Stimulated activated CD4-positive, alpha-beta T cell treated with anti-CD3 and anti-CD28 coated beads, Interleukin-1b, Interleukin-23, amount 100 ng/mL, for 48 hours (primary cell): ENCODE data around the gene G0S2.

Source experiments
- DNase-seq: peaks from one replicate; pipeline ENCODE4 v3.0.0-alpha.2; 2020

Gene G0S2

GRCh38 chr1:209648931-209649776 is 26.1 kb upstream of the G0S2 start:
- no peak for DNase-seq

- DNase-seq, result no peak
Observed at GRCh38 chr1:209650454-209650853, 24.8 kb upstream of the G0S2 start.

DNA sequence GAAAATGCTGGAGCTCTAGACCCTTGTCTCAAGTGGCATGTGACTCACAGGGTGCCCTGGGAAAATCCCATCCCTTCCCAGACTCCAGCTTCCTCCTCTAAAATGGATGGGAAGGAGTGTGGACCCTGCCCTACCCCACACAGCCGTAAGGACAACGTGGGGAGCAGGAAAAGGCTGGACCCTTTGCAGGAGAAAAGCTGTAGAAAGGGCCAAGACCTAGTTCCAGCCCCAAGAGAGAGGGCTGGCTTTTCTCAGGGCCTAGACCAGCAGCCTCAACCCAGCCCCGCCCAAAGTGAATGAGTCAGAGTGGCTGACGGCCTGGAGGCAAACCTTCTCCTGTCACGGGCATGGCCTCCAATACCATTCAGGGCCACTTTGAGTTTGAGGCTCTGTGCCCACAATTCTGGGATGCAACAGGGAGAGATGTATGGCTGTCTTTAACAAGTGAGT is 24.0 kb upstream of the G0S2 start:
- peak; percentile 80 for DNase-seq

GRCh38 chr1:209652121-209652735 is 23.0 kb upstream of the G0S2 start, which contains the start of gene LAMB3:
TSS of gene LAMB3 (minus strand) at chr1:209652425. CDS start at chr1:209650944, 1,481 bp downstream.
- DNase-seq, result no peak

- DNase-seq, result peak; percentile 71
Observed at GRCh38 chr1:209652873-209653401, 22.3 kb upstream of the G0S2 start.

DNA sequence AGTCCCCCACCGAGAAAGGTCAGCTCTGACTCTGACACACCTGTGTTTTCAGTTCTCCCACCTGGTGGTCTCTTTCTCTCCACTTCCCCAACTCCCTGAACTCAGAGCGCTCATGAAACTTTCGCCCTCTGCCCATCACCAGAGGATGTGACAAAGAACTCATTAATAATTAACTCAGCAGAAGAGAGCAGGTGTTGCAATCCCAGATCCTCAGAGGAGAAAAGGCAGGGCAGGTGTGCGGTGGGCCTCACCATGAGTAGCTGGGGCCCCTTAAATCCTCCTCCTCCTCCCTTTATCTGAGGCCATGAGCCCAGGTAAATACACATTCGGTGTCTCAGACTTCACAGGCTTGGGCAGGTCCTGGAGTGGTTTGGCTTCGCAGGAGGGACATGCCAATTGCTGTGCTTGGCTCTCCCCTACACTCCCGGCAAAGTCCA is 21.3 kb upstream of the G0S2 start:
- no peak for DNase-seq

GRCh38 chr1:209655411-209656231 is 19.6 kb upstream of the G0S2 start:
- DNase-seq, result no peak

DNA sequence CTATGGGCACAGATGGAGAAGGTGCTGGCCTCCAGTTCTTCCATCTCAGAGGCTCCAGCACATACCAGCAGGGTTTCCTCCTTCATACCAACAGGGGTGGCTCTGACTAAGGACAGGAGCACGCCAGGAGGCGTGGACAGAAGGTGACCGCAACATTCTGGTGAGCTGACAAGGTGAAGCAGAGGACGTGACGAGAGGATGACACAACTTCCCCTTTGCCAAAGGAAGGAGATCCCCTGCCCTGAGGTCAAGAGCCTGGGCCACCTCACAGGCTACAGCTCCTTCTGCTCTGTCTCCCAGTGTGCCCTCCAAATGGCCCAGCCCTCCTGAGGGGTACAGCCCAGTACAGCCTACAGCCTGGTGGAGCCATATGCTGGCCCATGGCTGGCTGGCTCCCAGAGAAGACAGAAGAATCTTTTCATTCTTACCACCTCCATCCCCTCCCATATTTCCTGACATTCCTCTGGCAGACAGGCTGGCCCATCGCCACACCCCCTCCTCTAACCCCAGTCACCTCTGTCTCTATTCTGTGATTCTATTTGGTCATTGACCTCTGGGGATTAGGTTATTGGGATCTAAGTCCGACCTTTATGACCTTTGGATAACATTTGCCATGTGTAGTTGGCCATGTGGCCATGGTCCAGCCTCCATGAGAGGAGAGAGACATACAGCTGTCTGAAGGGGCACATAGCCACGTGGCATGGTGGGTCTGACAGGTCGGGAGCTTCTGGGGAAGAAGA is 17.9 kb upstream of the G0S2 start:
- DNase-seq, result no peak

DNA sequence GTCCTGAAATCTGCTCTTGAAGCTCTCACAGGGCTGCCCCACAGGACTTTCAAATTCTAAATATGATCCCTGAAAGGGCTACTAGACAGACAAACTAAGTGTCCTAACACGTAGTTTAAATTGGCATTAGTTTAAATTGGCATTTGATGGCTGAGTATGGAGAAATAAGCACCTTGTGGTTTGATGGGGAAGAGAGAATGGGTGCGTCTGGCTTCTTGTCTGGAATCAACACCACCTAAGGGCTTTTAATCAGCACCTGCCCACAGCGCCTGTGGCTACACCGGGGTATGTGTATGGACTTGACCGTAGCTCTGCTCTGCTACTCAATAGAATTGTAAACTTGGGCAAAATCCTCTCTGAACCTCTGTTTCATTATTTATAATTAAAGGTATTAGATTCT is 17.3 kb upstream of the G0S2 start:
- DNase-seq, result no peak

DNA sequence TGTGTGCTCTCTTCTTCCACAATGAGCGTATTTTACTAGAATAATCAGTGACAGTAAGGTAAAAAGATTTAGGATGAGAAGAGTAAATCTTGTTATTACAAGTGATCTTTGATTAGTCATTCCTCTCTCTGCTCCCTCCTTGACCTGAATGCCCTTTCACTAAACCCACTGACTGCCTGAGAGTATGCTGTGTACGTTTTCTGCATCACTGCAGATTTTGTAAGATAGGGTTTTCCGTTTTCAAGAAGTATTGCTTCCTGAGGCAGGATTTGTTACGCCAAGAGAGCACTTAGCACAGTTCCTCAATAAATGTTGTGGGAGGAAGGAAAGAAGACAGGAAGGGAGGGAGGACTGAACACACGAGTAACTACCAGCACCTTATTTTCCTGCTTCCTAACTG is 15.3 kb upstream of the G0S2 start:
- DNase-seq, result peak; percentile 19

- DNase-seq, result no peak
Observed at GRCh38 chr1:209661071-209661470, 14.1 kb upstream of the G0S2 start.

GRCh38 chr1:209662879-209663327 is 12.3 kb upstream of the G0S2 start:
- no peak for DNase-seq

GRCh38 chr1:209667103-209667502 is 8.1 kb upstream of the G0S2 start:
- DNase-seq, result no peak

DNA sequence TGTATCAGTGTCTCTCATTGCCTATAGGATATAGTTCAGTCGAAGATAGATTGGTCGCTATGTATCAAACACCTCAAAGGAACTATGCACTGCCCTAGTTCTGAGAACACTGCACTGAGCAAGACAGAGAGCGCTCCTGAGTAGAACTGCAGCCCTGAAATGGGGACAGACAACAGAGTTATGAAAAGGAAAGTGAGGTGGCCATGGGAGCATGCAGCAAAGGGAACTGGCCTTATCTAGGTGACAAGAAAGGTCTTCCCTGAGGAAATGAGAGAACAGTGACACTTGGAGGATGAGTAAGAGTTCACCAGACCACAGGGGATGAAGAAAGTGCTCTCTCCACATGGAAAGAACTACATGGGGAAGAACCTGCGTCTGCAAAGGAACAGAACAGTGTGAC is 7.5 kb upstream of the G0S2 start:
- DNase-seq, result no peak

DNA sequence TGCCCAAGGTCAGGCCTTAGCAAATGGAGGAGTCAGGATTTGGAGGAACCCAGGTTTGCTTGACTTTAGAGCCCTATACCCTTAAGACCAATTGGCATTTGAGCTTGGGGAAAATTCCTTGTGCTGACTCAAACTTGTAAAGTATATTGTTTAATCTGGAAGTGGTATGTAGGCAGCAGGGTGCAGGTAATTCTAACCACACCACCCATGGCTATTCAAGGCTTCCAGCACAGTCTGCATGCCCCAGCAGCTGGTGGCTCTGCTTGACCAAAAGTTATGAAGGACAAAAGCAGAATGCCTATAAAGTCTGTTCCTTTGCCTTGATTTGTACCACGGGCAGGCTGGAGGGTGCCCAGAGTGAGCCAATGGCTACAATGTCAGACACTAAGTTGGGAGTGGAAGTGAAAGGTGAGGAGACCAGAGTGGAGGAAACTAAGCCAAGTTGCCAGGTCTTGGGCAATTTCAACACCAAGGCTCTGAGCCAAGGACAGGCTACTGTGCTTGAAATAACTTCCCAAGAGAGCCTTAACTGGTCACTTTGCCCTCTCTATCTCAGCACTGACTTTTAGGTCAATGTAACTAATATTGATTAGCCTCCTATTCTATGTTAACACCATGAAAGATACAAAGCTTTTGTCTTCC is 4.7 kb upstream of the G0S2 start:
- DNase-seq, result no peak

DNA sequence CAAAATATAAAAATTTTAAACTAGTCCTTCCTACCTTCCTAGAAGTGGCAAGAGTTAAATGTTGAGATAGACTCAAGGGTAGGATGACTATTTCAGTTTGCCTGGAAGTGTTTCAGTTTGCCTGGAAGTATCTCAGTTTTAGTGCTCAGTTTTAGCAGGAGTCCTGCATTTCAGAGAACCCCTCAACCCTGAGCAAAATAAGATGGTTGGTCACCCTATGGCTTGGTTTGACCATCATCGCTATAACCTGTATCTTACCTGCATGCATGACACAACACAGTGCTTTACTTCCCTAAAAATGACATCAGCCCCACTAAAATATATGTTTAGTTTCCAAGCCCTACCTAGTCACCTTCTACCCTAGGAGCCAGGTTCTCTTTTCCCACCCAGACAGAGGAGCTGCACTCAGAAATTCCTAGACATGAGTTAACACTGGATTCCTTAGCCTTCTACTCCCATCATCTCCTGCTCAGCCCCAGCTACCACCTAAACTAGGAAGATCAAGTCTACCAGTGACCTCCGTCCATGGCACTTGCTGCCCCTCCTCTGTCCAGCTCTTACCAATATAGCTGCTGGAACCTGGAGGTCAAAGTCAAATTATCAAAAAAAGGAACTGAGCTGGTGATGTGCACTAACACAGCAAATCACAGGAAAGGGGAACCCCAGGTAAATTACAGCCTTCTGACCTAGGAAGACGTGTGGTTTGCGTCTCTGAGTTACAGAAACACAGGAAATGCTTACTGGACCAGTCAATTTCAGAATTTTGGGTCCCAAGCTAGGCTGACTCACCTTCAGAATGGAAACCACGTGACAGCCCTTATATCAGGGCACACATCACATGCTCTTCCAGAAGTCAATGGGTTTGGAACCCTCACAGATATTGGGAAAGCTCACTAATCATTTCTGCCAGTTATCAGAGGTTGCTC is 2.2 kb upstream of the G0S2 start:
- peak; percentile 51 for DNase-seq

DNA sequence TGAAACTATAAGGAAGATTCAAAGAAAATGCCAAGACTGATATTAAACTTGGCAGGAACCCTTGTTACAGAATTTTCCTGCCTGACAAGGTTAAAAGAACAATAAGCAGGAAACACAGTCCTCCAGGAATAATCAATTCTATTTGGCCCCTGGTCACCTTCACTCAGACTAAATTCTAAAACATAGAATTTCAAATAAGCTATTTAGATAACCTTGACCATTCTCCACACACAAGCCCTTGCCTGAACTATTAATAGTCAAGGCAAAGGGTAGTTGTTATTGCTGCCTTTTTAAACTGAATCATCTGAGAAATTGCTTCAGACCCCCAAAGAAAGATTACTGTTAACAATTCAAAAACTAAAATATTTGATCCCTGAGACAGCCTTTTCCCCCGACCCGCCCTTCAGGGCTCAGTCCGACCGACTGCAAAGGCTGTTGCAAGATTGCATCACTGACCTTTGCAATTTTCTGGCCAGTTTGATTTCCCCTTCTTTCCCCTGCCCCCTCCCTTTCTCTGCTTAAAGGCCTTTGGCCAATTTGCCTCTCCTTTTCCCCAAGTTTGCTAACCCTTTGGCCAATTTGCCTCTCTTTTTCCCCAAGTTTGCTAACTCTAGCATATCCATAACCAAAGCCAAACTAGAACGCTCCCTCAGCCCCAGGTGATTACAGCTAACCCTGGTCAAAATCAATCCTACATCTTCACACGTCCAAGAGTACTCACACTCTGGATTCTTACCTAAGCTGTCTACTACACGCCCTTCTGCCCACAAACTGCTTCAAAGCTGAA is 1.4 kb upstream of the G0S2 start:
- DNase-seq, result no peak

GRCh38 chr1:209675565-209676154 is 448 bp downstream of the G0S2 start:
- no peak for DNase-seq

DNA sequence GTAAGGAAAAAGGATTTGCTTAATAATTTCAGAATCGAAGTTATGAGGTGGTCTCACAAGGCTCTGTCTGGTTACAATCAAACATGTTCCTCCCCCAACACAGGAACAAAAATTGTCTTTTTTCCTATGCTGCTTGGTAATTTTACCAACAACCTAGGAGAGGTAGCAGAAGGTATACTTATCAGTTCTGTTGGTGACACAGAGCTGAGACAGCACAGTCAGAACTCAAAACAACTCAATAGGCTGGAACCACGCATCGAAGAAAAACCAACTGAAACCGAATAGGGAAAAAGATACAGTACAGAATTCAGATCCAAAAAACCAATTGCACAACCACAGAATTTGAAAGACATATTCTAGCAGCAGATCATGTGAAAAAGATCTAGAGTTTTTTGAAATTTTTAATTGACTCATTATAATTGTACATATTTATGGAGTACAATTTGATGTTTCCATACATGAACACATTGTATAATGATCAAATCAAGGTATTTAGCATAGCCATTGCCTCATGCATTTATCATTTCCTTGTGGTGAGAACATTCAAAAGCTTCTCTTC is 3.8 kb downstream of the G0S2 start:
- no peak for DNase-seq
